K562 (cell line): ENCODE results near the gene MYO1D. TPM values are rescaled to one million over a fixed set of nuclear protein-coding genes. Genes with fewer than 3 reads are reported as not detected.

Source experiments
- ARID1B ChIP-seq: fragments of 450-650 bp; IDR thresholded peaks from 2 replicates; pipeline ENCODE4 v1.6.1; 2016; ENCODE audit warnings: antibody characterized with exemption, mild to moderate bottlenecking, inconsistent platforms
- C11orf30 ChIP-seq: fragments of 450-650 bp; IDR thresholded peaks from 2 replicates; pipeline ENCODE4 v1.6.1; 2016; ENCODE audit warnings: low read depth, mild to moderate bottlenecking
- CTCF ChIP-seq, 3 experiments: IDR thresholded peaks in 2 of 3; conservative IDR thresholded peaks in 1 of 3; 2 replicates each; pipeline ENCODE4 v1.5.1; 2011 to 2012; ENCODE audit warnings: low read length in 3 of 3, mild to moderate bottlenecking in 3 of 3, control low read depth in 2 of 3, improper control_type of control experiment in 1 of 3, inconsistent platforms in 1 of 3, low read depth in 1 of 3, mixed read lengths in 1 of 3, moderate library complexity in 1 of 3; ENCODE audit not compliant: insufficient read depth in 2 of 3
- DACH1 ChIP-seq: fragments of 450-650 bp; IDR thresholded peaks from 2 replicates; pipeline ENCODE4 v1.6.1; 2018; ENCODE audit not compliant: partially characterized antibody
- ETS1 ChIP-seq: conservative IDR thresholded peaks from 2 replicates; pipeline ENCODE4 v1.6.1; 2011; ENCODE audit warnings: low read depth, mild to moderate bottlenecking, low read length; ENCODE audit not compliant: control insufficient read depth
- IRF2 ChIP-seq: sonication (generic); formaldehyde crosslinking; IDR thresholded peaks from 2 replicates; pipeline ENCODE4 v1.8.1; 2022; ENCODE audit warnings: mild to moderate bottlenecking, missing genetic modification reagents
- KDM5B ChIP-seq: fragments of 200-600 bp; sonication (generic); IDR thresholded peaks from 2 replicates; pipeline ENCODE4 v1.6.1; 2012; ENCODE audit warnings: low read depth, mild to moderate bottlenecking, moderate library complexity, low read length, control low read depth, inconsistent platforms; ENCODE audit not compliant: insufficient replicate concordance
- MEF2D ChIP-seq: conservative IDR thresholded peaks from 2 replicates; pipeline ENCODE4 v1.6.1; 2016; ENCODE audit warnings: low read depth, missing genetic modification characterization, missing compliant biosample characterization
- MGA ChIP-seq: fragments of 450-650 bp; IDR thresholded peaks from 2 replicates; pipeline ENCODE4 v1.6.1; 2016; ENCODE audit warnings: mild to moderate bottlenecking, moderate library complexity
- PHTF2 ChIP-seq: fragments of 250-450 bp; sonication (Bioruptor Pico); IDR thresholded peaks from 2 replicates; pipeline ENCODE4 v1.5.0; 2021; ENCODE audit warnings: mild to moderate bottlenecking
- RFX7 ChIP-seq: fragments of 250-450 bp; sonication (Bioruptor Pico); IDR thresholded peaks from 2 replicates; pipeline ENCODE4 v1.5.1; 2021; ENCODE audit warnings: mild to moderate bottlenecking
- RNF2 ChIP-seq: sonication (generic); IDR thresholded peaks from 2 replicates; pipeline ENCODE4 v1.6.1; 2016
- SOX6 ChIP-seq: fragments of 450-650 bp; IDR thresholded peaks from 2 replicates; pipeline ENCODE4 v1.6.1; 2014; ENCODE audit warnings: mild to moderate bottlenecking
- ZNF785 ChIP-seq: fragments of 250-450 bp; sonication (Bioruptor Pico); IDR thresholded peaks from 2 replicates; pipeline ENCODE4 v1.4.0; 2020; ENCODE audit warnings: mild to moderate bottlenecking
- polyA plus RNA-seq, 8 experiments: library from polyadenylated mRNA; depleted of rRNA in 4 of 8; stranded (reverse) in 5 of 8; unstranded in 3 of 8; fragments of >200 nt; fragmentation: Nextera tagmentation in 2 of 8; fragmentation: Illumina TruSeq in 1 of 8; extraction: Ambion mirVana in 2 of 8; extraction: Trizol in 1 of 8; gene quantifications; 2 replicates each; pipeline versions ENCODE4 v1.2.1 to v1.2.3, GENCODE V29; 2011 to 2014; ENCODE audit warnings: inconsistent platforms in 1 of 8, missing spikeins in 1 of 8
- total RNA-seq, 7 experiments: library from RNA; depleted of rRNA in 6 of 7; stranded (reverse); fragments of >200 nt in 6 of 7; fragmentation: Illumina TruSeq in 2 of 7; extraction: Trizol in 2 of 7; gene quantifications; 2 replicates each; pipeline versions ENCODE4 v1.2.1 to v1.2.3, GENCODE V29; 2011 to 2021; ENCODE audit warnings: low replicate concordance in 1 of 7

Gene MYO1D
- total and polyA plus RNA-seq, 9 of the 15 experiments (the other 6 are each of a cell fraction or from before 2014, with no cell fraction given): 2.1 to 71.2 (median 45.4) TPM

GRCh38 chr17:32794533-32795246 is 82.2 kb downstream of the MYO1D start (continued):
- peak; percentile 98 for TF ChIP-seq MGA
- TF ChIP-seq C11orf30: peak; percentile 69
- no peak for TF ChIP-seq ETS1
- no peak for TF ChIP-seq KDM5B
- no peak for TF ChIP-seq PHTF2 (CRISPR knock-in tag)
- 0 out of 6 replicates have a peak, but pooled peaks of 1 of the 3 experiments have one; percentile 0 for TF ChIP-seq CTCF (IDR thresholded peaks at IDR 0.05 in 2 of 3, conservative IDR thresholded peaks at IDR 0.05 in 1 of 3; ENCODE audit: insufficient read depth in 2 of 3, low read depth in 1 of 3, low read length in 3 of 3)
- 0 out of 2 replicates have a peak, but pooled peaks have one; percentile 35 for TF ChIP-seq RNF2
- TF ChIP-seq IRF2 (CRISPR knock-in tag): no peak
- 0 out of 2 replicates have a peak, but pooled peaks have one; percentile 38 for TF ChIP-seq ARID1B
- peak; percentile 74 for TF ChIP-seq DACH1
- 0 out of 2 replicates have a peak, but pooled peaks have one; percentile 33 for TF ChIP-seq MEF2D (tag)
- TF ChIP-seq ZNF785 (CRISPR knock-in tag): no peak
- TF ChIP-seq SOX6: peak; percentile 74
- TF ChIP-seq RFX7 (CRISPR knock-in tag): no peak
